Spleen (tissue), 11 donors: ENCODE results near the gene COL23A1. TPM values are rescaled to one million over a fixed set of nuclear protein-coding genes. Genes with fewer than 3 reads are reported as not detected.

Experiments
- DNase-seq: peaks from one replicate; pipeline ENCODE4 v3.0.0-alpha.2; 2020
- H3K27ac ChIP-seq, 8 donors: fragments of 200-600 bp; sonication (generic) in 7 of 8; 1 replicate in 4 of 8; 2 replicates in 4 of 8; pipeline versions ENCODE4 v1.5.0 to v1.8.0; 2016 to 2021; ENCODE audit warnings: inconsistent platforms in 4 of 8, mild to moderate bottlenecking in 4 of 8, moderate library complexity in 1 of 8
- H3K27me3 ChIP-seq, 7 donors: fragments of 200-600 bp; sonication (generic) in 6 of 7; replicated peaks in 1 of 7; 1 replicate in 4 of 7; 2 replicates in 3 of 7; pipeline versions ENCODE4 v1.5.0 to v1.8.0; 2016 to 2021; ENCODE audit warnings: inconsistent platforms in 3 of 7, mild to moderate bottlenecking in 1 of 7
- H3K36me3 ChIP-seq, 6 donors: fragments of 200-600 bp; sonication (generic) in 5 of 6; 1 replicate in 4 of 6; 2 replicates in 2 of 6; pipeline versions ENCODE4 v1.5.0 to v1.8.0; 2016 to 2021; ENCODE audit warnings: inconsistent platforms in 2 of 6
- H3K4me1 ChIP-seq, 6 donors: fragments of 200-600 bp; sonication (generic) in 5 of 6; 1 replicate in 3 of 6; 2 replicates in 3 of 6; pipeline versions ENCODE4 v1.5.0 to v1.8.0; 2016 to 2021; ENCODE audit warnings: inconsistent platforms in 3 of 6
- H3K4me3 ChIP-seq, 8 donors: fragments of 200-600 bp; sonication (generic) in 7 of 8; 1 replicate in 4 of 8; 2 replicates in 4 of 8; pipeline versions ENCODE4 v1.5.0 to v1.8.0; 2016 to 2021; ENCODE audit warnings: inconsistent platforms in 4 of 8, mild to moderate bottlenecking in 4 of 8, moderate library complexity in 2 of 8
- H3K9me3 ChIP-seq, 8 donors: fragments of 200-600 bp; sonication (generic) in 7 of 8; 1 replicate in 4 of 8; 2 replicates in 4 of 8; pipeline versions ENCODE4 v1.5.0 to v1.8.0; 2016 to 2021; ENCODE audit warnings: inconsistent platforms in 4 of 8
- CTCF ChIP-seq, 11 experiments: fragments of 200-600 bp in 7 of 11; fragments of 450-650 bp in 4 of 11; sonication (generic) in 4 of 11; IDR thresholded peaks in 8 of 11; conservative IDR thresholded peaks in 3 of 11; 1 replicate in 7 of 11; 2 replicates in 4 of 11; pipeline versions ENCODE4 v1.4.0 to v1.8.0; 2016 to 2021; ENCODE audit warnings: antibody characterized with exemption in 11 of 11, inconsistent platforms in 4 of 11, mild to moderate bottlenecking in 1 of 11
- POLR2A ChIP-seq, 3 donors: fragments of 450-650 bp; IDR thresholded peaks; one replicate each; pipeline ENCODE4 v1.5.1; 2017; ENCODE audit warnings: antibody characterized with exemption in 3 of 3, mild to moderate bottlenecking in 1 of 3
- POLR2AphosphoS5 ChIP-seq, 3 donors: sonication (generic); formaldehyde crosslinking; IDR thresholded peaks; one replicate each; pipeline ENCODE4 v1.5.1; 2017; ENCODE audit warnings: antibody characterized with exemption in 3 of 3
- WGBS, 5 donors: extraction: QIAGEN DNeasy Blood & Tissue Kit in 3 of 5; methylation state at CpG; one replicate each; pipeline versions ENCODE4 v1.1.5 to v1.1.7; 2013 to 2018; 5-methylcytosine and 5-hydroxymethylcytosine counted together
- intact Hi-C: fragments of 100-400 bp; cut with DNase I; formaldehyde crosslinking; loops from one replicate; pipeline ENCODE4 v1.15.0; 2023; ENCODE audit warnings: low total_unique reads
- polyA plus RNA-seq, 3 donors: library from polyadenylated mRNA; stranded (reverse); fragments of 200-250 nt; gene quantifications; one replicate each; pipeline ENCODE4 v1.2.1, GENCODE V29; 2013
- total RNA-seq, 7 donors: library from RNA; depleted of rRNA in 3 of 7; stranded (reverse); fragments of >200 nt in 3 of 7; fragmentation: NEBNext Ultra II Directional in 4 of 7; extraction: Animal tissue kit (Norgen Biotek cat#: 25700) in 4 of 7; gene quantifications; one replicate each; pipeline versions ENCODE4 v1.1.0 to v1.2.1, GENCODE V29; 2016 to 2021
- donor health status: healthy with polysubstance abuse.
- donor health status: DM: no; HTN: no; CAD: no; lungs with moderate emphysema.
- donor health status: DM: no; HTN: no; CAD: no.
- donor health status: Bipolar disorder and iron deficiency.
- donor health status: healthy.
- donor health status: DM: no; HTN: no; CAD: no.
- donor health status: DM: yes; HTN: yes; CAD: no.

COL23A1 gene
- total and polyA plus RNA-seq, 10 donors: 0.63 to 3.8 (median 1.9) TPM

DNA sequence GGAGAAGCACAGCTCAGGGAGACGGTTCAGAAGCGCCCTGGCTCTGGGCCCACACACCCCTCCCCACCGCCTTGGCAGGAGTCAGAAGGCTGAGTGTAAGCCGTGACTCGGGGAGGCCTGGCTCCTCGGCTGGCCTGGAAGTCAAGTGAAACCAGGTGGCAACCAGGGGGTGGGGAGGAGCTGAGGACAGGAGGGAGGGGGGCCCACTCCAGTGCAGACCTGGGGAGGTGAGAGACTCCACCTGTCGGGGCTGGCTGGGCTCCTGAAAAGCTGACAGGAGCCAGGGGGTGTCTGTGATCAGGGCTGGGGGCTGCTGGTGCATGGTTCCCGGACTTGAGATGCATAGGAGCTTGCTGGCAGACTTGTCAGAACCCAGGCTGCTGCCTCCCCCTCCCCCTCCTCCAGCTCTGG, 207.4 kb downstream of the COL23A1 start:
- Histone ChIP-seq H3K36me3 (no peaks in the 10 kb centered on the region), H3K27ac (no peak overlapping the region), H3K4me1 (peaks cover 0 to 6% (median 0%) of the 10 kb centered on the region in 6 donors), H3K27me3 (peaks cover 0 to 35% (median 8%) of the 10 kb centered on the region in 7 donors), H3K9me3 (no peaks in the 10 kb centered on the region), H3K4me3 (no peak overlapping the region)
- TF ChIP-seq POLR2AphosphoS5 (IDR thresholded peaks at IDR 0.05): no peak
- TF ChIP-seq POLR2A (IDR thresholded peaks at IDR 0.05): no peak
- no peak for TF ChIP-seq CTCF (IDR thresholded peaks at IDR 0.05 in 8 of 11, conservative IDR thresholded peaks at IDR 0.05 in 3 of 11)
- intact Hi-C loops: no loop called here
- DNase-seq: peak; percentile 59
- 81 to 93% (median 88%) methylated on average over 5 to 8 of the region's 8 CpGs for WGBS, 5 donors

GRCh38 chr5:178381921-178382695, 208.1 kb downstream of the COL23A1 start:
- peak; percentile 54 for DNase-seq
- H3K4me3 ChIP-seq: no peak overlapping the region
- TF ChIP-seq POLR2AphosphoS5 (IDR thresholded peaks at IDR 0.05): no peak
- TF ChIP-seq POLR2A (IDR thresholded peaks at IDR 0.05): no peak
- no peak for TF ChIP-seq CTCF (IDR thresholded peaks at IDR 0.05 in 8 of 11, conservative IDR thresholded peaks at IDR 0.05 in 3 of 11)
- WGBS, 5 donors: 84 to 90% (median 89%) methylated on average over 14 to 17 of the region's 17 CpGs
- no peak overlapping the region for H3K27ac ChIP-seq
- H3K4me1 ChIP-seq: peaks cover 0 to 5% (median 0%) of the 10 kb centered on the region in 6 donors
- peaks cover 0 to 35% (median 8%) of the 10 kb centered on the region in 7 donors for H3K27me3 ChIP-seq
- no peaks in the 10 kb centered on the region for H3K36me3 ChIP-seq
- H3K9me3 ChIP-seq: no peaks in the 10 kb centered on the region
- intact Hi-C loops: no loop called here

GRCh38 chr5:178381206-178381605, 209.0 kb downstream of the COL23A1 start:
- Histone ChIP-seq H3K36me3 (no peaks in the 10 kb centered on the region), H3K4me3 (no peak overlapping the region), H3K27ac (no peak overlapping the region), H3K9me3 (no peaks in the 10 kb centered on the region), H3K4me1 (peaks cover 0 to 9% (median 0%) of the 10 kb centered on the region in 6 donors), H3K27me3 (peaks cover 0 to 29% (median 8%) of the 10 kb centered on the region in 7 donors)
- TF ChIP-seq POLR2AphosphoS5 (IDR thresholded peaks at IDR 0.05) (no peak), CTCF (IDR thresholded peaks at IDR 0.05 in 8 of 11, conservative IDR thresholded peaks at IDR 0.05 in 3 of 11) (no peak)
- intact Hi-C loops: no loop called here
- DNase-seq: peak; percentile 24
- WGBS, 5 donors: 94 to 95% (median 94%) methylated on average over 8 of the region's 8 CpGs

GRCh38 chr5:178380541-178381074, 209.6 kb downstream of the COL23A1 start:
- no peak overlapping the region for H3K4me3 ChIP-seq
- peaks cover 0 to 9% (median 0%) of the 10 kb centered on the region in 6 donors for H3K4me1 ChIP-seq
- no peaks in the 10 kb centered on the region for H3K9me3 ChIP-seq
- TF ChIP-seq CTCF (IDR thresholded peaks at IDR 0.05 in 8 of 11, conservative IDR thresholded peaks at IDR 0.05 in 3 of 11) (no peak), POLR2A (IDR thresholded peaks at IDR 0.05) (no peak), POLR2AphosphoS5 (IDR thresholded peaks at IDR 0.05) (no peak)
- no peak for DNase-seq
- 69 to 89% (median 84%) methylated on average over 15 to 16 of the region's 16 CpGs for WGBS, 5 donors
- intact Hi-C loops: no loop called here
- peaks cover 0 to 23% (median 8%) of the 10 kb centered on the region in 7 donors for H3K27me3 ChIP-seq
- no peaks in the 10 kb centered on the region for H3K36me3 ChIP-seq
- no peak overlapping the region for H3K27ac ChIP-seq
